Neuronal stem cell (in vitro differentiated cells): ENCODE data around the gene SETD1A.

Experiments
- DNase-seq: peaks from one replicate; pipeline ENCODE4 v3.0.0-alpha.2; 2013; ENCODE audit warnings: low spot score
- H2AFZ ChIP-seq: one replicate; pipeline ENCODE4 v1.6.1; 2013; ENCODE audit warnings: mild to moderate bottlenecking, low read length, inconsistent platforms
- H2AK5ac ChIP-seq: 2 replicates; pipeline ENCODE4 v1.6.1; 2013; ENCODE audit warnings: low read depth, mild to moderate bottlenecking, inconsistent platforms, low read length, moderate library complexity, mixed read lengths
- H2BK120ac ChIP-seq: 2 replicates; pipeline ENCODE4 v1.6.1; 2013; ENCODE audit warnings: low read depth, mild to moderate bottlenecking, inconsistent platforms, low read length, moderate library complexity, mixed read lengths
- H2BK12ac ChIP-seq: one replicate; pipeline ENCODE4 v1.6.1; 2013; ENCODE audit warnings: low read length, inconsistent platforms
- H2BK15ac ChIP-seq: 2 replicates; pipeline ENCODE4 v1.6.1; 2013; ENCODE audit warnings: mild to moderate bottlenecking, low read length, inconsistent platforms, mixed read lengths
- H2BK5ac ChIP-seq: one replicate; pipeline ENCODE4 v1.6.1; 2013; ENCODE audit warnings: inconsistent platforms, mild to moderate bottlenecking, low read length, moderate library complexity
- H3K14ac ChIP-seq: one replicate; pipeline ENCODE4 v1.6.1; 2013; ENCODE audit warnings: low read length, inconsistent platforms
- H3K18ac ChIP-seq: 2 replicates; pipeline ENCODE4 v1.6.1; 2013; ENCODE audit warnings: low read length, inconsistent platforms
- H3K23ac ChIP-seq: 2 replicates; pipeline ENCODE4 v1.6.1; 2013; ENCODE audit warnings: low read depth, mild to moderate bottlenecking, mixed read lengths, low read length, inconsistent platforms; ENCODE audit not compliant: poor library complexity
- H3K27ac ChIP-seq: replicated peaks from 3 replicates; pipeline ENCODE4 v1.5.1; 2013; ENCODE audit warnings: low read length, inconsistent platforms
- H3K27me3 ChIP-seq, 3 experiments: 2 replicates each; pipeline ENCODE4 v1.6.1; 2013; ENCODE audit warnings: low read length in 3 of 3, mild to moderate bottlenecking in 2 of 3, inconsistent platforms in 1 of 3, low read depth in 1 of 3, mixed read lengths in 1 of 3, moderate library complexity in 1 of 3; ENCODE audit not compliant: control insufficient read depth in 3 of 3, insufficient read depth in 3 of 3
- H3K36me3 ChIP-seq, 2 donors: replicated peaks in 1 of 2; 2 replicates each; pipeline ENCODE4 v1.6.1; 2013; ENCODE audit warnings: low read length in 2 of 2; ENCODE audit not compliant: control insufficient read depth in 2 of 2, insufficient read depth in 2 of 2
- H3K4ac ChIP-seq: 2 replicates; pipeline ENCODE4 v1.6.1; 2013; ENCODE audit warnings: inconsistent platforms, mild to moderate bottlenecking, low read length, moderate library complexity
- H3K4me1 ChIP-seq, 2 donors: 1 replicate in 1 of 2; 2 replicates in 1 of 2; pipeline ENCODE4 v1.6.1; 2013; ENCODE audit warnings: low read length in 2 of 2, low read depth in 1 of 2; ENCODE audit not compliant: control insufficient read depth in 2 of 2, insufficient read depth in 1 of 2
- H3K4me2 ChIP-seq: one replicate; pipeline ENCODE4 v1.6.1; 2013; ENCODE audit warnings: mild to moderate bottlenecking, low read length, inconsistent platforms; ENCODE audit not compliant: insufficient read depth, poor library complexity, severe bottlenecking
- H3K4me3 ChIP-seq, 2 donors: 2 replicates each; pipeline ENCODE4 v1.5.1; 2013; ENCODE audit warnings: low read length in 2 of 2, mild to moderate bottlenecking in 2 of 2, inconsistent platforms in 1 of 2, moderate library complexity in 1 of 2
- H3K79me1 ChIP-seq: one replicate; pipeline ENCODE4 v1.6.1; 2013; ENCODE audit warnings: low read depth, mild to moderate bottlenecking, inconsistent platforms, low read length, moderate library complexity
- H3K9ac ChIP-seq: one replicate; pipeline ENCODE4 v1.6.1; 2013; ENCODE audit warnings: mild to moderate bottlenecking, low read depth, low read length, inconsistent platforms; ENCODE audit not compliant: poor library complexity
- H3K9me3 ChIP-seq, 2 donors: replicated peaks in 1 of 2; 2 replicates each; pipeline versions ENCODE3 to v1.6.1; 2013; ENCODE audit warnings: low read length in 2 of 2, mild to moderate bottlenecking in 2 of 2, inconsistent platforms in 1 of 2, low read depth in 1 of 2, mixed read lengths in 1 of 2, moderate library complexity in 1 of 2; ENCODE audit not compliant: control insufficient read depth in 2 of 2, insufficient read depth in 1 of 2
- H4K8ac ChIP-seq: one replicate; pipeline ENCODE4 v1.6.1; 2013; ENCODE audit warnings: low read depth, mild to moderate bottlenecking, inconsistent platforms, low read length, moderate library complexity
- H4K91ac ChIP-seq: one replicate; pipeline ENCODE4 v1.6.1; 2013; ENCODE audit warnings: low read length, low read depth, mild to moderate bottlenecking, inconsistent platforms; ENCODE audit not compliant: poor library complexity
- WGBS, 2 donors: extraction: QIAGEN DNeasy Blood & Tissue Kit; methylation state at CpG; one replicate each; pipeline ENCODE4 v1.1.7; 2013; ENCODE audit warnings: missing lambda C conversion rate in 2 of 2, mixed read lengths in 1 of 2; ENCODE audit not compliant: insufficient read length in 2 of 2, insufficient replicate concordance in 1 of 2; ENCODE audit errors: extremely low coverage in 2 of 2; 5-methylcytosine and 5-hydroxymethylcytosine counted together

SETD1A gene

DNA sequence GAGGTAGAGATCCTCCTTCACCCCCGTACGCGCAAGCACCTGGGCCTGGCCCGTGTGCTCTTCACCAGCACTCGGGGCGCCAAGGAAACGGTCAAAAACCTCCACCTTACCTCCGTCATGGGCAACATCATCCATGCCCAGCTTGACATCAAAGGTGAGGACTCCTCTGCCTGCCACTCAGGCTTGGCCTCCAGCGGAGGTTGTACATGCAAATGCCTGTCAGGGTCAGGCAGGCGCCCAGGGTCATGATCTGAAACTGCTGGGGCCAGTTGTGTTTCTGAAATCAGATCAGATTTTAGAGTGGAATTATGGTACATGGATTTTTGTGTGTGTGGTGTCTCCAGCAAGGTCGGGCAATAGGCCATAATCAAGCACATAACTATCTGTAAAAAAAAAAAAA lies 3.8 kb downstream of the SETD1A start:
- Histone ChIP-seq H3K36me3 (peaks cover 60 to 77% of the 10 kb centered on the region in 2 donors), H3K4me3 (no peak overlapping the region), H2BK5ac (no peak overlapping the region), H3K18ac (no peak overlapping the region), H2AFZ (no peak overlapping the region), H4K91ac (no peak overlapping the region), H3K4me2 (no peak overlapping the region), H2BK15ac (no peak overlapping the region), H3K79me1 (peaks cover 15% of the 10 kb centered on the region), H2AK5ac (no peak overlapping the region), H3K27ac (no peak overlapping the region), H3K4me1 (peaks cover 3 to 7% of the 10 kb centered on the region in 2 donors), H3K9me3 (no peaks in the 10 kb centered on the region), H3K9ac (no peak overlapping the region), H3K14ac (no peak overlapping the region), H4K8ac (no peak overlapping the region), H3K4ac (no peak overlapping the region), H2BK12ac (no peak overlapping the region), H2BK120ac (no peak overlapping the region), H3K27me3 (no peaks in the 10 kb centered on the region), H3K23ac (no peak overlapping the region)
- WGBS, 2 donors: no CpG with 5 or more reads among the region's 11 CpGs
- DNase-seq: no peak

DNA sequence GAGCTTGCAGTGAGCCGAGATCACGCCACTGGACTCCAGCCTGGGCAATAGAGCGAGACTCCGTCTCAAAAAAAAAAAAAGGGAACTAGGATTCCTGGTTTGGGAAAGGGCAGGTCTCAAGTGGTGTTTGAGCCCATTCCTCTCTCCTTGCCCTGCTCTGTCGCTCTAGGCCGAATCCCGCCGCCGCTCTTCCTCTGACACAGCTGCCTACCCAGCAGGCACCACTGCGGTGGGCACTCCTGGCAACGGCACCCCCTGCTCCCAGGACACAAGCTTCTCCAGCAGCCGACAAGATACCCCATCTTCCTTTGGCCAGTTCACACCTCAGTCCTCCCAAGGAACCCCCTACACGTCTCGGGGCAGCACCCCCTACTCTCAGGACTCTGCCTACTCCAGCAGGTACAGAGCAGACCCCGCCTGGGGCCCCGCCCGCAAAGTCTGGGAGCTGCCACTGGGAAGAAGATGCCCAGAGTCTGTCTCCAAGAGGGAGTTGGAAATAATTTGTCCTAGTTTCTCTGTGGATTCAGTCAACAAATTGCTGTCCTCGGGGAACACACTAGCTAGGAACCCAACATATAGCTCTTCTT lies 6.5 kb downstream of the SETD1A start:
- no peak overlapping the region for H3K4me3 ChIP-seq
- no peak overlapping the region for H4K8ac ChIP-seq
- H3K9ac ChIP-seq: no peak overlapping the region
- no peak overlapping the region for H3K27ac ChIP-seq
- no peak overlapping the region for H3K14ac ChIP-seq
- no peak overlapping the region for H2AFZ ChIP-seq
- no peak overlapping the region for H3K4ac ChIP-seq
- no peak overlapping the region for H2BK15ac ChIP-seq
- peaks cover 9% of the 10 kb centered on the region for H3K79me1 ChIP-seq
- no peak overlapping the region for H2AK5ac ChIP-seq
- DNase-seq: no peak
- peaks cover 70 to 95% of the 10 kb centered on the region in 2 donors for H3K36me3 ChIP-seq
- H2BK12ac ChIP-seq: no peak overlapping the region
- H3K9me3 ChIP-seq: no peaks in the 10 kb centered on the region
- H2BK120ac ChIP-seq: no peak overlapping the region
- H3K23ac ChIP-seq: peak overlapping the region; percentile 43
- no peaks in the 10 kb centered on the region for H3K4me1 ChIP-seq
- H2BK5ac ChIP-seq: no peak overlapping the region
- no peak overlapping the region for H3K18ac ChIP-seq
- H4K91ac ChIP-seq: no peak overlapping the region
- no peaks in the 10 kb centered on the region for H3K27me3 ChIP-seq
- no peak overlapping the region for H3K4me2 ChIP-seq
- no CpG with 5 or more reads among the region's 18 CpGs for WGBS, 2 donors

DNA sequence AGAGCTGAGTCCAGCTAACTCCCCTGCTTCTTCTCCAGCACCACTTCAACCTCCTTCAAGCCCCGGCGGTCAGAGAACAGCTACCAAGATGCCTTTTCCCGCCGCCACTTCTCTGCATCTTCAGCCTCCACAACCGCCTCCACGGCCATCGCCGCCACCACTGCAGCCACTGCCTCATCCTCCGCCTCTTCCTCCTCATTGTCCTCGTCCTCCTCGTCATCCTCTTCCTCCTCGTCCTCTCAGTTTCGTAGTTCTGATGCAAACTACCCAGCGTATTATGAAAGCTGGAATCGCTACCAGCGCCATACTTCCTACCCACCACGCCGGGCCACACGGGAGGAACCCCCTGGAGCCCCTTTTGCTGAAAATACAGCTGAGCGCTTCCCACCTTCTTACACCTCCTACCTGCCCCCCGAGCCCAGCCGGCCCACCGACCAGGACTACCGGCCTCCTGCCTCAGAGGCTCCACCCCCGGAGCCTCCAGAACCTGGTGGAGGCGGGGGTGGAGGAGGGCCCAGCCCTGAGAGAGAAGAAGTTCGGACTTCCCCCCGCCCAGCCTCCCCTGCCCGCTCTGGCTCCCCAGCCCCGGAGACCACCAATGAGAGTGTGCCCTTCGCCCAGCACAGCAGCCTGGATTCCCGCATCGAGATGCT lies 7.1 kb downstream of the SETD1A start:
- Histone ChIP-seq H2BK5ac (no peak overlapping the region), H2AFZ (no peak overlapping the region), H3K36me3 (peaks cover 70 to 95% of the 10 kb centered on the region in 2 donors), H3K9me3 (no peaks in the 10 kb centered on the region), H4K91ac (no peak overlapping the region), H3K14ac (no peak overlapping the region), H2AK5ac (no peak overlapping the region), H4K8ac (no peak overlapping the region), H2BK12ac (no peak overlapping the region), H3K9ac (no peak overlapping the region), H3K4me1 (no peaks in the 10 kb centered on the region), H2BK120ac (no peak overlapping the region), H3K4me2 (no peak overlapping the region), H3K18ac (no peak overlapping the region), H3K27ac (no peak overlapping the region), H3K27me3 (no peaks in the 10 kb centered on the region), H3K4me3 (no peak overlapping the region), H3K23ac (no peak overlapping the region), H3K4ac (no peak overlapping the region), H3K79me1 (peaks cover 5% of the 10 kb centered on the region), H2BK15ac (no peak overlapping the region)
- no peak for DNase-seq
- WGBS, 2 donors: no CpG with 5 or more reads among the region's 33 CpGs

DNA sequence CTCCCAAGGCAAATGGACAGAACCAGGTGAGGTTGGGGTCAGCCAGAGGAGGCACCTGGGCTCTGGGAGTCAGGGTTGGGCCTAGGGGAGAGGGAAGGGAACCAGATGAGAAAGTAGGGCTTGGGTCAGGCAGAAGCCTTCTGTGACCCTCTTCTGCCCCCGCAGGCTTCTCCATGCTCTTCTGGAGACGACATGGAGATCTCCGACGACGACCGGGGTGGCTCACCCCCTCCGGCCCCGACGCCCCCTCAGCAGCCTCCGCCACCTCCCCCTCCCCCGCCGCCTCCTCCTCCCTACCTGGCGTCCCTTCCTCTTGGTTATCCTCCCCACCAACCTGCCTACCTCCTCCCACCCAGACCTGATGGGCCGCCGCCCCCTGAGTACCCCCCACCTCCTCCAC lies 7.9 kb downstream of the SETD1A start:
- peaks cover 65 to 93% of the 10 kb centered on the region in 2 donors for H3K36me3 ChIP-seq

More for the DNA sequence above, 7.9 kb downstream of the SETD1A start:
- Histone ChIP-seq H3K14ac (no peak overlapping the region), H2AK5ac (no peak overlapping the region), H3K9ac (no peak overlapping the region), H3K27me3 (no peaks in the 10 kb centered on the region), H3K9me3 (no peaks in the 10 kb centered on the region), H2BK12ac (no peak overlapping the region), H4K8ac (no peak overlapping the region), H2BK15ac (no peak overlapping the region), H4K91ac (no peak overlapping the region), H3K4ac (no peak overlapping the region), H3K23ac (no peak overlapping the region), H2AFZ (no peak overlapping the region), H2BK120ac (no peak overlapping the region), H2BK5ac (no peak overlapping the region), H3K18ac (no peak overlapping the region), H3K79me1 (peaks cover 2% of the 10 kb centered on the region), H3K4me1 (no peaks in the 10 kb centered on the region), H3K4me2 (no peak overlapping the region), H3K4me3 (no peak overlapping the region), H3K27ac (no peak overlapping the region)
- no CpG with 5 or more reads among the region's 15 CpGs for WGBS, 2 donors
- no peak for DNase-seq
